H9 (cell line): ENCODE measurements around the gene SLC1A5. TPM values are rescaled to one million over a fixed set of nuclear protein-coding genes. Genes with fewer than 3 reads are reported as not detected.
A peak's percentile ranks its signal among the peaks of the same experiment; 100 is the strongest.

ENCODE experiments used
- DNase-seq: peaks from one replicate; pipeline ENCODE4 v3.0.0-alpha.2; 2017
- H2AFZ ChIP-seq: one replicate; pipeline ENCODE4 v1.6.1; 2013; ENCODE audit warnings: mild to moderate bottlenecking, low read length, control low read depth, moderate library complexity
- H2AK5ac ChIP-seq: 2 replicates; pipeline ENCODE4 v1.6.1; 2013; ENCODE audit warnings: low read length, control low read depth, mixed read lengths; ENCODE audit not compliant: insufficient read length
- H2BK120ac ChIP-seq: one replicate; pipeline ENCODE4 v1.6.1; 2013; ENCODE audit warnings: low read depth, mild to moderate bottlenecking, low read length, control low read depth, inconsistent platforms; ENCODE audit not compliant: poor library complexity, severe bottlenecking
- H2BK12ac ChIP-seq: 2 replicates; pipeline ENCODE4 v1.6.1; 2013; ENCODE audit warnings: low read length, control low read depth, mixed read lengths, low read depth; ENCODE audit not compliant: insufficient read length
- H2BK15ac ChIP-seq: 2 replicates; pipeline ENCODE4 v1.6.1; 2013; ENCODE audit warnings: low read depth, low read length, control low read depth
- H2BK20ac ChIP-seq: one replicate; pipeline ENCODE4 v1.6.1; 2013; ENCODE audit warnings: low read depth, mild to moderate bottlenecking, low read length, control low read depth, inconsistent platforms; ENCODE audit not compliant: poor library complexity, severe bottlenecking
- H2BK5ac ChIP-seq: 2 replicates; pipeline ENCODE4 v1.6.1; 2013; ENCODE audit warnings: low read length, control low read depth, mixed read lengths; ENCODE audit not compliant: insufficient read length
- H3K14ac ChIP-seq: 2 replicates; pipeline ENCODE4 v1.6.1; 2013; ENCODE audit warnings: low read length, control low read depth; ENCODE audit not compliant: insufficient read depth
- H3K18ac ChIP-seq: 2 replicates; pipeline ENCODE4 v1.6.1; 2013; ENCODE audit warnings: low read depth, mild to moderate bottlenecking, mixed read lengths, low read length, control low read depth; ENCODE audit not compliant: insufficient read length
- H3K23ac ChIP-seq: 2 replicates; pipeline ENCODE4 v1.6.1; 2013; ENCODE audit warnings: low read length, control low read depth, mixed read lengths, low read depth; ENCODE audit not compliant: insufficient read length
- H3K23me2 ChIP-seq: 2 replicates; pipeline ENCODE4 v1.6.1; 2013; ENCODE audit warnings: low read depth, mild to moderate bottlenecking, mixed read lengths, low read length, control low read depth; ENCODE audit not compliant: insufficient read length, poor library complexity, severe bottlenecking
- H3K27ac ChIP-seq: 2 replicates; pipeline ENCODE4 v1.5.1; 2013; ENCODE audit warnings: low read length, control low read depth, mixed read lengths, low read depth; ENCODE audit not compliant: insufficient read length
- H3K27me3 ChIP-seq: 2 replicates; pipeline ENCODE4 v1.6.1; 2013; ENCODE audit warnings: low read length, control low read depth, inconsistent platforms; ENCODE audit not compliant: insufficient read depth
- H3K4ac ChIP-seq: 2 replicates; pipeline ENCODE4 v1.6.1; 2013; ENCODE audit warnings: low read depth, mild to moderate bottlenecking, control low read depth, inconsistent platforms, low read length, moderate library complexity
- H3K4me1 ChIP-seq: 2 replicates; pipeline ENCODE4 v1.6.1; 2013; ENCODE audit warnings: low read length, control low read depth, inconsistent platforms; ENCODE audit not compliant: insufficient read depth
- H3K4me2 ChIP-seq: 2 replicates; pipeline ENCODE4 v1.6.1; 2013; ENCODE audit warnings: low read length, control low read depth, mixed read lengths; ENCODE audit not compliant: insufficient read length, insufficient read depth
- H3K56ac ChIP-seq: 2 replicates; pipeline ENCODE4 v1.6.1; 2013; ENCODE audit warnings: low read depth, mild to moderate bottlenecking, mixed read lengths, low read length, control low read depth; ENCODE audit not compliant: insufficient read length
- H3K79me1 ChIP-seq: 2 replicates; pipeline ENCODE4 v1.6.1; 2013; ENCODE audit warnings: low read depth, mild to moderate bottlenecking, moderate library complexity, low read length, control low read depth, inconsistent platforms; ENCODE audit not compliant: insufficient read depth, poor library complexity, severe bottlenecking
- H3K79me2 ChIP-seq: 2 replicates; pipeline ENCODE4 v1.6.1; 2013; ENCODE audit warnings: low read length, control low read depth, inconsistent platforms; ENCODE audit not compliant: insufficient read depth
- H3K9ac ChIP-seq: 2 replicates; pipeline ENCODE4 v1.6.1; 2013; ENCODE audit warnings: low read length, control low read depth, mixed read lengths; ENCODE audit not compliant: insufficient read length; ENCODE audit errors: extremely low read depth
- H3K9me3 ChIP-seq: one replicate; pipeline ENCODE4 v1.6.1; 2013; ENCODE audit warnings: low read depth, low read length, inconsistent platforms; ENCODE audit not compliant: control insufficient read depth
- H3T11ph ChIP-seq: one replicate; pipeline ENCODE4 v1.6.1; 2013; ENCODE audit warnings: mild to moderate bottlenecking, low read length, control low read depth, inconsistent platforms
- H4K20me1 ChIP-seq: one replicate; pipeline ENCODE4 v1.6.1; 2013; ENCODE audit not compliant: control insufficient read depth, insufficient read length, insufficient read depth
- H4K5ac ChIP-seq: 2 replicates; pipeline ENCODE4 v1.6.1; 2013; ENCODE audit warnings: low read depth, mild to moderate bottlenecking, mixed read lengths, low read length, control low read depth; ENCODE audit not compliant: insufficient read length
- H4K8ac ChIP-seq: replicated peaks from 2 replicates; pipeline ENCODE4 v1.6.1; 2013; ENCODE audit warnings: low read length, control low read depth, mixed read lengths, low read depth; ENCODE audit not compliant: insufficient read length
- H4K91ac ChIP-seq: 2 replicates; pipeline ENCODE4 v1.6.1; 2013; ENCODE audit warnings: low read depth, mild to moderate bottlenecking, moderate library complexity, mixed read lengths, low read length, control low read depth; ENCODE audit not compliant: insufficient read length
- H3K27ac Mint-ChIP-seq, 3 experiments: 2 replicates in 2 of 3; 3 replicates in 1 of 3; pipeline ENCODE4 v1.8.0; 2020 to 2021; ENCODE audit warnings: mixed read lengths in 3 of 3, mild to moderate bottlenecking in 1 of 3, moderate library complexity in 1 of 3
- H3K27me3 Mint-ChIP-seq: 2 replicates; pipeline ENCODE4 v1.8.0; 2021; ENCODE audit warnings: low read depth, mild to moderate bottlenecking, moderate library complexity, mixed read lengths
- H3K36me3 Mint-ChIP-seq, 3 experiments: 2 replicates in 2 of 3; 3 replicates in 1 of 3; pipeline ENCODE4 v1.8.0; 2020 to 2021; ENCODE audit warnings: low read depth in 3 of 3, mixed read lengths in 3 of 3; ENCODE audit not compliant: insufficient read depth in 1 of 3
- H3K4me1 Mint-ChIP-seq, 2 experiments: 2 replicates each; pipeline ENCODE4 v1.8.0; 2020; ENCODE audit warnings: mixed read lengths in 2 of 2
- H3K4me3 Mint-ChIP-seq, 2 experiments: 2 replicates in 1 of 2; 3 replicates in 1 of 2; pipeline ENCODE4 v1.8.0; 2020 to 2021; ENCODE audit warnings: mild to moderate bottlenecking in 2 of 2, mixed read lengths in 2 of 2, moderate library complexity in 1 of 2
- H3K9me3 Mint-ChIP-seq, 2 experiments: 2 replicates in 1 of 2; 3 replicates in 1 of 2; pipeline ENCODE4 v1.8.0; 2020; ENCODE audit warnings: mild to moderate bottlenecking in 2 of 2, mixed read lengths in 2 of 2, moderate library complexity in 1 of 2
- CTCF ChIP-seq: fragments of 200-600 bp; sonication (generic); conservative IDR thresholded peaks from 3 replicates; pipeline ENCODE4 v1.8.0; 2021; ENCODE audit warnings: antibody characterized with exemption, mild to moderate bottlenecking
- WGBS: extraction: QIAGEN DNeasy Blood & Tissue Kit; methylation state at CpG from one replicate; pipeline ENCODE4 v1.1.7; 2013; ENCODE audit warnings: missing lambda C conversion rate, low lambda C conversion rate, mixed read lengths; ENCODE audit not compliant: insufficient read length; ENCODE audit errors: extremely low coverage; 5-methylcytosine and 5-hydroxymethylcytosine counted together
- total RNA-seq: library from RNA; stranded (reverse); gene quantifications from 2 replicates; pipeline ENCODE4 v1.2.1, GENCODE V29; 2021

The SLC1A5 gene
- total RNA-seq, 1 experiment from 2014 or later, result 258 TPM

- WGBS, result no CpG with 5 or more reads among the region's 20 CpGs
- no peaks in the 10 kb centered on the region; a peak in 1 of 5 replicates for H3K9me3 Mint-ChIP-seq
- no peak overlapping the region for H2AFZ ChIP-seq
Measured at GRCh38 chr19:46786236-46787039, 2.0 kb downstream of the SLC1A5 start.

More at GRCh38 chr19:46786236-46787039, 2.0 kb downstream of the SLC1A5 start:
- Histone ChIP-seq H3K23me2 (peaks cover 23% of the 10 kb centered on the region), H4K20me1 (peaks cover 4% of the 10 kb centered on the region), H2BK120ac (no peak overlapping the region), H3K4me1 (peaks cover 5% of the 10 kb centered on the region; the same call in 1 of the 2 replicates), H3K18ac (peak overlapping the region; percentile 2), H3K4ac (no peak overlapping the region), H3K27ac (no peak overlapping the region), H3K79me1 (peaks cover 12% of the 10 kb centered on the region), H4K8ac (no peak overlapping the region), H3K23ac (no peak overlapping the region), H3K14ac (peak overlapping the region; percentile 57), H3K9ac (peak overlapping the region; percentile 82), H3K79me2 (peaks cover 43% of the 10 kb centered on the region; the same call in 1 of the 2 replicates), H3K4me2 (peak overlapping the region; percentile 96), H2AK5ac (no peak overlapping the region), H2BK15ac (no peak overlapping the region), H3K27me3 (no peaks in the 10 kb centered on the region; the same call in 1 of the 2 replicates), H3K56ac (no peak overlapping the region), H3T11ph (no peak overlapping the region), H2BK20ac (no peak overlapping the region), H2BK12ac (no peak overlapping the region), H4K5ac (no peak overlapping the region), H2BK5ac (no peak overlapping the region), H4K91ac (no peak overlapping the region), H3K9me3 (no peaks in the 10 kb centered on the region)
- H3K4me1 Mint-ChIP-seq, result peaks cover 26 to 44% of the 10 kb centered on the region in 2 experiments
- H3K36me3 Mint-ChIP-seq, result peaks cover 42 to 54% (median 48%) of the 10 kb centered on the region in 3 experiments
- H3K4me3 Mint-ChIP-seq, result peak overlapping the region; percentile 97 to 100
- H3K27me3 Mint-ChIP-seq, result peaks cover 13% of the 10 kb centered on the region
- H3K27ac Mint-ChIP-seq, result peak overlapping the region; percentile 98 to 99 (median 99)
- TF ChIP-seq CTCF, result no peak
- no peak for DNase-seq
